ENCODE measurements around the gene AQP12A. TPM values are rescaled to one million over a fixed set of nuclear protein-coding genes. Genes with fewer than 3 reads are reported as not detected.

Gene AQP12A
- total and polyA plus RNA-seq, 9 of the 15 experiments (the other 6 are each of a cell fraction or from before 2014, with no cell fraction given), result not detected

- no peaks in the 10 kb centered on the region for H3K9me1 ChIP-seq (ENCODE audit: control insufficient read depth, insufficient read depth, low read length)
- H3K4me1 ChIP-seq (replicated peaks in 1 of 2; ENCODE audit: control insufficient read depth in 2 of 2, insufficient read depth in 2 of 2, low read length in 2 of 2), result peaks cover 0 to 8% of the 10 kb centered on the region in 2 experiments; a peak in 1 of 5 replicates
- peaks cover 0 to 71% of the 10 kb centered on the region in 2 experiments; a peak in 3 of 5 replicates for H3K27me3 ChIP-seq (ENCODE audit: control insufficient read depth in 2 of 2, insufficient read depth in 2 of 2, low read length in 2 of 2)
- WGBS (ENCODE audit: insufficient coverage, low coverage, missing lambda C conversion rate), result 0% methylated on average over 7 of the region's 10 CpGs
- BruUV-seq (replicated peaks), result no TSS peak
- ATAC-seq, result no peak
- no peak overlapping the region for H3K27ac ChIP-seq (ENCODE audit: extremely low read depth, low read depth, low read length)
- FAIRE-seq, result no peak
- DNase-seq (ENCODE audit: extremely low read depth in 1 of 4, low spot score in 3 of 4), result no peak
- intact Hi-C loops (cut with micrococcal nuclease), result no loop called here
- H3K36me3 ChIP-seq (ENCODE audit: control insufficient read depth, insufficient read depth, low read length), result no peaks in the 10 kb centered on the region
- ChIA-PET POLR2A (no interaction called here), CTCF (ENCODE audit: low intra/inter-chr PET ratio) (no interaction called here)
- no peak overlapping the region for H3K4me3 ChIP-seq
- H4K20me1 ChIP-seq (replicated peaks; ENCODE audit: control insufficient read depth, insufficient read depth, low read length), result no peaks in the 10 kb centered on the region
- no peak overlapping the region for H2AFZ ChIP-seq (ENCODE audit: low read depth, low read length)
- no peak overlapping the region for H3K4me2 ChIP-seq (ENCODE audit: insufficient read depth, low read length)
- in situ Hi-C loops (cut with MboI), result no loop called here
- no peak overlapping the region; a peak in 1 of 4 replicates for H3K9ac ChIP-seq (ENCODE audit: insufficient read depth in 1 of 2, low read depth in 2 of 2, low read length in 2 of 2)
- no peaks in the 10 kb centered on the region for H3K79me2 ChIP-seq (ENCODE audit: control insufficient read depth, insufficient read depth, low read length)
- no peaks in the 10 kb centered on the region for H3K9me3 ChIP-seq (replicated peaks; ENCODE audit: control insufficient read depth, insufficient read depth, low read depth, low read length)
- TF ChIP-seq ZNF785 (CRISPR knock-in tag; IDR thresholded peaks at IDR 0.05) (no peak), ZNF512 (tag; IDR thresholded peaks at IDR 0.05) (no peak), PREB (CRISPR knock-in tag; IDR thresholded peaks at IDR 0.05) (no peak), PCBP1 (IDR thresholded peaks at IDR 0.05; ENCODE audit: low read depth, low read length, poor library complexity, severe bottlenecking) (no peak), ZNF41 (CRISPR knock-in tag; conservative IDR thresholded peaks at IDR 0.05) (no peak), BHLHE40 (IDR thresholded peaks at IDR 0.05; ENCODE audit: low read length) (no peak), ZNF217 (CRISPR knock-in tag; IDR thresholded peaks at IDR 0.05) (no peak), HINFP (tag; conservative IDR thresholded peaks at IDR 0.05; ENCODE audit: low read depth) (no peak), ETV1 (tag; conservative IDR thresholded peaks at IDR 0.05; ENCODE audit: low read depth) (no peak), NR2C1 (IDR thresholded peaks at IDR 0.05) (no peak), NR2C1 (tag; IDR thresholded peaks at IDR 0.05) (no peak), HNRNPH1 (optimal IDR thresholded peaks at IDR 0.05; ENCODE audit: low read depth, low read length) (no peak), SFPQ (IDR thresholded peaks at IDR 0.05; ENCODE audit: low read depth, low read length) (no peak), PPARD (CRISPR knock-in tag; IDR thresholded peaks at IDR 0.05) (no peak), SMARCA4 (IDR thresholded peaks at IDR 0.05) (no peak)
These were observed 32.8 kb downstream of the AQP12A start for GRCh38 chr2:240724431-240724830.
